GM19324 (cell line): ENCODE measurements around the gene NCOA7.
"Not testable (repeated sequence)": the region's sequence is repeated elsewhere in the genome, so short reads cannot be mapped to it uniquely, and the experiment has no call there.

Experiments used
- ATAC-seq: cut with Tn5 transposase; IDR thresholded peaks from one replicate; pipeline ENCODE4 v1.9.1; 2021; ENCODE audit warnings: mild to moderate bottlenecking, moderate library complexity; ENCODE audit not compliant: unreplicated experiment, low FRiP score

The NCOA7 gene

DNA sequence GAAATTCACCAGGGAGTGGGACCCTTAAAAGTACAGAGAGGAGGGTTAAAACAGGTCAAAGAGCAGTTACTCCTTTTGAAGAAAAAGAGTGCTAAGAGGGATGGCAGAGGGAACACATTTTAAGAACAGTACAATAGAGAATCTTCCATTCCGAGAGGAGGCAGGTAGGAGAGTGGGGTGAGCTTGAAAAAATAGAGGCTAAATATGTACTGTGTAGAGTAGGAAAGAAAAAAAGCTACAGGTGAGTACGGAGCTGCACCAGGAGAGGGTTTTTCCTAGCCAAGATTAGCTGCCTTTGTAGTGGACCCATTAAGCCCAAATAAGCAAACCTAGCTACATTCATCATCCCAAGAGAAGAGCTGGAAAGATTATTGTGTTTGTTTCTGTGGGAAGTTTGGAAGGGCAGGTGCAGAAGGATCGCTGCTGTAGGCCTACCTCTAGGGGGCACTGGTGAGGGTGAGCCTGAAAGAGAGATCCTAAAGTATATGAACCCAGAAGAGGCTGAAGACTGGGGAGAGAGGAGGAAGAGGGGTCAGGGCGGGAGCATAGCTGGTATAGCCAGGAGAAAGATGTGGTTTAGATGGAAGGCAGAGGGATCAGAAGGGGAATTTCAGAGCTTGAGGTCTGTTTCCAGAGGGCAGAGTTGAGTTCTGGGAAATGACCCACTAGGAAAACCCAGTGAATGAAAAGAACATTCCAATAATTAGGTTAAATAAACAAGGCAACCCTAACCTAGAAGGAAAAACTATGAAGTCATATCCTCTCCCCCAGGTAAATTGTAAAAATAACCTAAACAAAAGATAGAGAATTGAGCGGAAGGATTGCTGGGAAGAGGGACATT is 115.6 kb downstream of the NCOA7 start:
- no peak for ATAC-seq

DNA sequence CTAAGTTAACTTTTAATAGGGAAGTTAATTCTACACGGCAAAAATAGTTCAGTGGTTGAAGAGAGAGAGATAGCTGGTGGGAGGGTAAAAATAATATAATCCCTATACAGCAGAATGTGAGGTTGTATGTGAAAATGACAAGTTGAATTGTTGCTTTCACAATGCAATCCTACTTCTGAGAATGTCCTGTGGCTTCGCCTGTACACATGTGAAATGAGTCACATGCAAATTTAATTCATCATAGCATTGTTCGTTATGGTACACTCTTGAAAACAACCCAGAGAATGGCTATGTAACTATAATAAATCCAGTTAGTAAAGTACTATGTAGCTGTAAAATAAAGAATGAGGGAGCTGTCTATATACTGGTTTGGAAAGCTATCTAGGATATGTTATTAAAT is 119.8 kb downstream of the NCOA7 start:
- ATAC-seq, result peak; percentile 89

DNA sequence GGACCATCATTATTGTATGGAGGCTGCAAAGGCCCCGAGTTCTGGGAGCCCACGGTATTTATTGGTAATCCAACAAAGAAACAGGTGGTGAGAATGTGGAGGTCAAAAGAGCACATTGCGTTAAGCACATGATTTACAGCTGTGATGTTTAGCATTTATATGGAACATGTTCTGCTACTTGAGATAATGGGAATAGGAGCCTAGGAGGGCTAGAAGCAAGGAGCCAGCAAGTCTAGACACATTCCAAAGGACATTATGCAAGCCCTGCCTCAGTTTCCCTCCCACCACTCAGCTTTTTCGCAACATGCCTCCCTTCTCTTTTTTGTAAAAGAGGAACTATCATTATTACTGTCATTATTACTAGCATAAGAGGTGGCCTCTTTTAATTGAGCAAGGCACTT is 120.3 kb downstream of the NCOA7 start:
- ATAC-seq, result not testable (repeated sequence)

DNA sequence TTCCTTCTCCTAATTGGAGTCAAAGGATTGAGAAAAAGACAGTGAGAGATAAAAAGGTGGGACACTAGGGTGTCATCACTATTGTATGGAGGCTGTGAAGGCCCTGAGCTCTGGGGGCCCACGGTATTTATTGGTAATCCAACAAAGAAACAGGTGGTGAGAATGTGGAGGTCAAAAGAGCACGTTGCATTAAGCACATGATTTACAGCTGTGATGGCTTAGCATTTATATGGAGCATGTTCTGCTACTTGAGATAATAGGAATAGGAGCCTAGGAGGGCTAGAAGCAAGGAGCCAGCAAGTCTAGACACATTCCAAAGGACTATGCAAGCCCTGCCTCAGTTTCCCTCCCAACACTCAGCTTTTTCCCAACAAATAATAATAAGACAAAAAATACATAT is 121.7 kb downstream of the NCOA7 start:
- not testable (repeated sequence) for ATAC-seq

DNA sequence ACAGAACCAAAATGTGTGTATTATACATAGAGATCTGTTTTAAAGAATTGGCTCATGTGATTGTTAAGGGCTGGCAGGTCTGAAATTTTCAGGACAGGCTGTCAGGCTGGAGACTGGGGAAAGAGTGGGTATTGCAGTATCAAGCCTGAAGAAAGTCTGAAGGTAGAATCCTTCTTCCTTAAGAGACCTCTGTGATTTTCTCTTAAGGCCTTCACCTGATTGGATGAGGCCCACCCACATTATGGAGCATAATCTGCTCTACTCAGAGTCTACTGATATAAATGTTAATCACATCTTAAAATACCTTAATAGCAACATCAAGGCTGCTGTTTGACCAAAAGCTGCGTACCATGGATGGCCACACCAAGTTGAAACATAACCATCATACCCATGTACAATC is 122.4 kb downstream of the NCOA7 start:
- ATAC-seq, result no peak

DNA sequence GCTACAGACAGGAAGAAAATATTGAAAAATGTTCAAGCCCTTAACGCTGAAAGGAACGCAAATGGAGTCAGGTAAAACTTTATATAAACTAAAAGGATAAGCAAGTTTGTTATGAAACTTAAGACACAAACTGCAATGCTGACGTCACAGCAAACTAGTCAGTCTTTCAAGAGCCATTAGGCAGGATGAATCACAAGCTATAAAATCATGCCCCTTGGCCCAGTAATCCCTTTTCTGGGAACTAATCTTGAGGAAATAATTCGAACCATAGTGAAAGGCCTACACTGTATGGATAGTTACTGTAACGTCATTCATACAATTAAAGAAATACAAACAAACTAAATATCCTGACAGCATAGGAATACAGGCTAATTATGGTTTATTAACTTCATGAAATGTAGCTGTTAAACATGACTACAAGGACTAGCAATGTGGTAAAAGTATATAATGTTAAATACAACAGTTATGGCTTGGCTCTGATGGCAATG is 123.1 kb downstream of the NCOA7 start:
- no peak for ATAC-seq

DNA sequence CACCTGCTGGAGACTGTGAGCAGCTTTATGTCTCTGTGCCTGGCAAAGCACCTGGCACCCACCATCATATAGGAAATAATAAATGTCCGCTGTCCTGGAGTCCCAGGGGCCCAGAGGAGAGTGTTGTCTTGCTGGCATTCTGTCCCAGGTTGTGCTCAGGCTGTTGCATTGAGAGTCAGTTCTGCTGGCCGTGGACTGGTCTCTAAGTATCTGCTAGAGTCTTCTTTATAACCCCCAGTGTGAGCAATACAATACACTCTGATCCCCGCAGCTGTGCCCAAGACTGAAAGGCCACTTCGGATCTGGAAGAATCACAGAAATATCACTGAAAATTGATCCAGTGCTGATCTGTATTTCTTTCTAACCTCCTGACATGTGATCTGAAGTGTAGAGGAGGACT is 127.5 kb downstream of the NCOA7 start:
- ATAC-seq, result no peak

DNA sequence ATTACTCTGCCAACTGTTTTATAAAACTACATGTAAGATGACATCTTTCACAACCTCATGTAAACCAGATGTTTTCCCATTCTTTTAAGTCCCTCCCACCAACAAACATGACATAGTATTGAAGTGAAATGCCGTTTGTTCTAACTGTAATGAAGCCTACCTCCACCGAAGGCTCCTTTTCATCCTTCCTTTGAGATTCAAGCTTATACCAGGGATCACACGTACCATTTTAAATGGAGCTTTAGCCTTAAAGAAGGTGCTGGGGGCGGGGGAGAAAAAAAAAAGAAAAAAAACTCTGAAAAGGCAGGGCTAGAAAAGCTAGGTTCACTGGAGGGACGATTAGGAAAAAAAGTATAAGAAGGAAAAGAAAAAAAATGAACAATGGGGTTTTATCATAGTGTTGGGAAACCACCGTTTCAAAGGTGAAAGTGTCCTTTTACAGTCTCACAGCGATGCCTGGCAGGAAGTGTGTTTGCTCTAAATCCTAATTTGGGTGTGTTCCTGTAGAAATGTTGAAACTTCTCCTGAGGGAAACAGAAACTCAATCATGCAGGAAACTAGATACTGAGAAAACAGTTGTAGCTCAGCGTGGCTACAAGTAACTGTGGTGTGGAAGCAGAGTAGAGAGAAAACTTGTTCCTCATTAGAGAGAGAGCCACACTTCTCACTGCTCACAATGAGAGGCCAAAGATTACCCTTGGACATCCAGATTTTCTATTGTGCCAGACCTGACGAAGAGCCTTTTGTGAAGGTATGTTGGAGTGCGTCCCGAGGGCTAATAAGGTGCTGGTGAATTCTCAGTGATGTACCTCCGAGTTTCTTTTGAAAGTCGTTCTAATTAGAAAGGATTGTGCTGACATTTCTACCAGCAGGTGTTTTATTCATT is 128.2 kb downstream of the NCOA7 start:
- ATAC-seq, result peak; percentile 94

DNA sequence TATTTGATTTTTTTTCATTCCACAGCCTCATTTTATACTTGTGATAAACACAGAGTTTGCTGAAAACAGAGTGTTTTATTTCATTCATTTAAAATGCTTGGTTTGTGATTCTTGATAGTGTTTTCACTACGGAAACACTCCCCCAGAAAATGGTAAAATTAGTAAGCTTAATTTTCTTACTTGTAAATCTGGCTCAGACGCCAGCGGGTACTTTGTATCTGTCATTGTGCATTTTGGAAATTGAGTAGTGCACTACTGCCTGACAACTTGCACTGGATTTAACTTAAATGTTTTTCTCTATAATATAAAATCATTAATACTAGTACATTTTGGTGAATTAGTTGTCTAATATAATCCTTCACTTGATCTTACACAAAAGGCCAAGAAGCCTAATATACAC is 128.9 kb downstream of the NCOA7 start:
- ATAC-seq, result no peak

DNA sequence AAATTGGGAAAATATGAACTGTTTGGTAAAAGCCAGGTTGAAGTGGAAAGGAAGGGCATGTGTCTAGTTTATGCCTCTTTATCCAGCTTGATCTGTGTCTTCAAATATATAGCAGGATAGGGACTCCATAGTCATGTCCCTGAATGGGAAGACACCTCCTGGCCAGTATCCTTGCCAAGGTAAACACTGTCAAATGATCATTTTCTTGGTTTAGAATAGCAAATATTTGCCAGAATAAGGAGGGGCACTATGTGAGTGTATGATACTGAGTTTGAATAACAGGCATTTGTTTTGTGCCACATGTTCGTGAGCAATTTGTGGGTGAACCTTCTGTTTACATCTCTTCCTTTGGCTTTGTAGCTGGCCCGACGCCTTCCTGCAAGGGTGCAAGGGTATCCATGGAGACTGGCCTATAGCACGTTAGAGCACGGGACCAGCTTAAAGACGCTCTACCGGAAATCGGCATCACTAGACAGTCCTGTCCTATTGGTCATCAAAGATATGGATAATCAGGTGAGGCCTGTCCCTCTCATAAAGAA is 131.6 kb downstream of the NCOA7 start:
- ATAC-seq, result no peak

DNA sequence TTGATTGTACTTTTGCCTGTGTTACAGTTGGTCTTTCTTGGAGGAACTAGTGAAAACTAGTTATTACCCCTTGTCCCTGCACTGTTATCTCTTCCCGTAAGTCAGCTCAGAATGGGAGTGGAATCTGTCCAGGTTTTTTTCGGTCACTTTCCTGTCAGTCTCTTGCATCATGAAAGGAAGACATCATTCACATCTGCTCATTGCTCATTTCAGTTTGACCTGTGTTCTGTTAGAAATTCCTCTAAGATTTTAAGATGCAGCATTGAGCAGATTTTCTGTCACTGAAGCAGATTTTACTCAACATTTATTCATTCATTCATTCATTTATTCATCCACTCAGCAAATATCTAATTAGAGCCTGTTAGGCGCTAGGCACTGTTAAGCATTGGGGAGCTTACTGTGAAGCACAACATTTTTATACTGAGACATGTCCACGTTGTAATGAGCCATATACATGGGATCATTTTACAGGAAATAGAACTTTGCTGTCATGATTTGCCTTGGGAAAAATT is 132.7 kb downstream of the NCOA7 start:
- no peak for ATAC-seq

DNA sequence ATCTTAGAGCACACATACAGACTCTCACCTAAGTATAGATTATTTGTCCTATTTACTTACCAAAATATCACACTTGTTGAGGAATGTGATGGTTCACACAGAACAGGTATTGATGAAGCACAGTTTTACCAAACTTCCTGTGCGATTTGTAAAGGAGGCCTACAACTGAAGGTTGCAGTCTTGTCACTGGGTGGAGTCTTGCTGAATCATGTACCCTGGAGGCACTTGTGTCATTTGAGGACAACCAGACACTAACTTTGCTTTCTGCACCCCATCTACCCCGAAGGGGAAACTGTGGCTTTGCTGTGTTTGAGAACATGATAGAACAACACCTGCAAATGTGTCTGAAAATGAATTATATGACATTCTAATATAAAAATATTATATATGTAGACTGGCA is 133.4 kb downstream of the NCOA7 start:
- ATAC-seq, result no peak

DNA sequence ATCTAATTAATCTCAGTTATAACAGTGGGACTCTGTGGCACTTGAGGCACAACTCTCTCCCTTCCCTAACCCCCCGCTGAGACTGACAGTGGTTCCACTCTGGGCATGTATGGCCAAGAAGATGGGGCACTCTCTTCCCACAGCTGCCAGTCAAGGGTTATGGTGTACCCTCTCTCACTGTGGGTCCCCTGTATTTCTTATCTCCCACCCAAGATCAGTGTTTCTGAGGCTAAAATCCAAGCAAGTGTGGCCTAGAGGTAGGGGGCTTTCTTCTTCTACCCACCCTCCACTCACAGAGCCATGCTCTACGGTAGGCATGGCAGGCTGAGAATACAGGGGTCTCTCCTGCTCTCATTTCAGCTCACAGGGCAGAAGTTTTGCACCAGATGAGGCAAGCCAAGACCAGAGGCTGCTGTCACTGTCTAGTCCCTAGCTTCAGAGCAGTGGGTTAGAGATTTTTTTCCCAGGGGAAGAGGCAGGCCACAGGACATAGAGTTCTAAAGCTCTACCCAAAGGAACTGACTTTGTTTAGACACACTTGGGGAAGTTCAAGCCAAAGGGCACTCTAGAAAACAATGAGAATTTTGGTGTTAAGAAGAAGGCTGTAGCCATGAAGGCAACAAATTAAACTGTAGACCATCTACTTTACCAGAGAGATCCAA is 134.1 kb downstream of the NCOA7 start:
- ATAC-seq, result no peak

DNA sequence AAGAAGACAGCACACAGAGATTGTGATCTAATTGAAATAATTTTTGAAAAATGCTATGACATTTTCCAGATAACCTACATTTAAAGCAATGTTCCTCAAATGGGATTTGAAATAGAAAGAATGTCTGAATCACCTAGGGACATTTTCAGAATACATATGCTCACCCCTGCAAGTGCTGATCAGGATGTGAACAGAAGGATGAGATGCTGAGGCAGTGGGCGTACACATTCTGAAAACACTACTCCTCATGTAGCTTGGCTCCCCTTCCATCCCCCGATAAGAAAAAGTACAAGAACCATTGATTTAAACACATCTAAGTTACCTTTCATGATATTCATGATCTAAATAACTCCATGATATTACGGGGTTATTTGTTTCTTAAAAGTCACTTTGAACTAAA is 136.0 kb downstream of the NCOA7 start:
- ATAC-seq, result no peak

DNA sequence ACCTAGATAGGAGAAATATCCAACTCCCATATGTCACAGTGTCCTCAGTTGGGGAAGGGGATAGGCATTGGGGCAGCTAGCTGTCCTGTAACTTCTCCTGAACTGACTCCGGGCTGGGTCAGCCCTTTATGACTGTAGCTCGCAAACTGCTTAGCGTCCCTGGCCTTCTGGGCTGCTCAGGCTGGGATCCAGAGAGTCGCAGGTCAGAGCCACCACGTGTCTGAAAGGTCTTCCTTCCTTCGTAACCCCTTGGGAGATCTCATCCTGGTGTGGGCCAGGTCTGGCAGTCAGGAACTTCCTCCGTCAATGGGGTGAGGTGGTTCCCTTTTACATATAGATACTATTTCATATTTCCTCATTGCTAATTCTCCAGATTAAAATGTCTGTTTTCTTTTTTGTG is 137.0 kb downstream of the NCOA7 start:
- ATAC-seq, result no peak

DNA sequence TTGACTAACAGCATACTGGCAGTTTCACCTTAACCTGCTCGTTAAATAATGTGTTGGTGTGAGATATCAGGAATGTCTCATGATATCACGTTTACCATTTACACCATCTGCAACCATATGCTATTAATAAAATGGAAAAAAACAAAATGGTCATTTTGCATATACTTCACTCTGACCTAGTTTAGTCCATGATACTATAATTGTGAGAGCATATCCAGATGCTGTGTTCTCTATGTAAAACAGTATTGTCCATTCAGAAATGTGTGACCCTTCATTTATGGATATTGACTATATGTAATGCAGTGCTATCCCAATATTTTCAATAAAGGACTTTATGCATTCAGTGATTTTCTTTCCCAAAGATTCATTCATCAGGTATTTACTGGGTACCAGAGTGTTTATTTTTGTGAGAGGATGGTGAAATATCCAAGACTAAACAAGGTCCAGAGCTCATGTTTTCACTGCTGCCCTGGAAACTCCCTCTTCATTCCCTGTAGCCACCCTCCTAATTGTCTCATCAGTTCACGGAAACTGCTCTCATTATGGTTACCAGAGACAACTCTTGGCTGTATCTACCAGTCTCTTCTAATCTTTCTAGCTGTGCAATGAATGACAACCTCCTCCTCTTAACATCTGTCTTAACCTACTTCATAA is 140.1 kb downstream of the NCOA7 start:
- ATAC-seq, result no peak

DNA sequence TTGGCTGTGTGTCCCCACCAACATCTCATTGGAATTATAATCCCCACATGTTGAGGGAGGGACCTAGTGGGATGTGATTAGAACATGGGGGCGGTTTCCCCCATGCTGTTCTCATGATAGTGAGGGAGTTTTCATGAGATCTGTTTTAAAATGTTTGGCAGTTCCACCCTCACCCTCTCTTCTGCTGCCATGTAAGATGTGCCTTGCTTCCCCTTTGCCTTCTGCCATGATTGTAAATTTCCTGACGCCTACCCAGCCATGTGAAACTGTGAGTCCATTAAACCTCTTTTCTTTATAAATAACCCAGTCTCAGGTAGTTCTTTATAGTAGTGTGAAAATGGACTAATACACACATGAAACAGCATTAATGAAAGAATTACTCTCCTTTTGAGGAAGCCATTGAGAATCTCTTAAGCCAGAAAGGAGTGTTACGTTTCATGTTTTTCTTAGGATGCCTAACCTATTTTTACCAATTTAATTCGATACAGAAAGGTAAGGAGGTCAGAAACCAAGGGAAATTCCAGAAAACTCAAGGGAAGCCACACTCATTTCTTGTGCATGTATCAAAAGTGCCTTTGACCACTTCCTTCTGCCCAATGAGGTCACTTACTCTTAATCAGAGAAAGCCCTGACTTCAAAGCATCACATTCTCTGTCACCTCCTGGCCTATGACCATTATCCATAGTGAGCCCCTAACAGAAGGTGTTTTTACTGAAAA is 141.1 kb downstream of the NCOA7 start:
- no peak for ATAC-seq

DNA sequence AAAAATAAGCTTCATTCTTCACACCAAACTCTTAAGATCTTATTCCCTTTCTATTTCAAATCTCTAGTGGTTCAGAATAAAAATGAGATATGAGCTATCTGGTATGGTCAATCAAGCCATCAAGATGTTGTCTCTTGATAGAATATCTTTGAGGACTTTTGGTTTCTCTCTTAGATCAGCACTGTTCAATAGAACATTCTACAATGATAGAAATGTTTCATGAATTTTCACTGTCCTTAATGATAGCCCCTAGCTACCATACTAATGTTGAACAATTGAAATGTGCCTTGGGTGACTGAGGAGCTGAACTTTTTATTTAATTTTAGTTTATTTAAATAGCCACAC is 141.7 kb downstream of the NCOA7 start:
- ATAC-seq, result no peak

DNA sequence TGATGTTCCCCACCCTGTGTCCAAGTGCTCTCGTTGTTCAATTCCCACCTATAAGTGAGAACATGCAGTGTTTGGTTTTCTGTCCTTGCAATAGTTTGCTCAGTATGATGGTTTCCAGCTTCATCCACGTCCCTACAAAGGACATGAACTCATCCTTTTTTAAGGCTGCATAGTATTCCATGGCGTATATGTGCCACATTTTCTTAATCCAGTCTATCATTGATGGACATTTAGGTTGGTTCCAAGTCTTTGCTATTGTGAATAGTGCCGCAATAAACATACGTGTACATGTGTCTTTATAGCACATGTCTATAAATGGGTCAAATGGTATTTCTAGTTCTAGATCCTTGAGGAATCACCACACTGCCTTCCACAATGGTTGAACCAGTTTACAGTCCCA is 144.8 kb downstream of the NCOA7 start:
- ATAC-seq, result not testable (repeated sequence)
